HG03064 (cell line): ENCODE data around the gene ST6GALNAC3.
A peak's percentile ranks its signal among the peaks of the same experiment; 100 is the strongest.

ENCODE experiments used
- ATAC-seq: cut with Tn5 transposase; IDR thresholded peaks from one replicate; pipeline ENCODE4 v1.9.1; 2021; ENCODE audit warnings: low read depth; ENCODE audit not compliant: unreplicated experiment

ST6GALNAC3 gene

DNA sequence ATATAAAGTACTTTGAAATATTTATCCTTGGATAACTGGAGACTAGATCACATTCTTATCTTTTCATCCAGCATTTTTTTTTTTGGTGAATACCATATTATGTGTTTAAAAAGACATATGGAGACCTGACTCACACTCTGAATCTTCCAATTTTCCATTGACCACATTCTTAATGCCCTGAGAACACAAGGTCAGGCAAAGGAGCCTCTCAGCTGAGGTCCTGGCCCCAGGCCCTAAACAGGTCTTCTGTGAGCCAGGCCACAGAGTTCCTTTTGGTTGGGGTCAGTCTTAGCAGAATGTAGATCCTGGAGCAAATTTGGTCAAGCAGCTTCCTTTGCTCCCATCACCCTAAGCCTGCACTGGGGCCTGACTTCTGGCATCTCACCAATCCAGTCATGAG, 402.6 kb downstream of the ST6GALNAC3 start:
- no peak for ATAC-seq

DNA sequence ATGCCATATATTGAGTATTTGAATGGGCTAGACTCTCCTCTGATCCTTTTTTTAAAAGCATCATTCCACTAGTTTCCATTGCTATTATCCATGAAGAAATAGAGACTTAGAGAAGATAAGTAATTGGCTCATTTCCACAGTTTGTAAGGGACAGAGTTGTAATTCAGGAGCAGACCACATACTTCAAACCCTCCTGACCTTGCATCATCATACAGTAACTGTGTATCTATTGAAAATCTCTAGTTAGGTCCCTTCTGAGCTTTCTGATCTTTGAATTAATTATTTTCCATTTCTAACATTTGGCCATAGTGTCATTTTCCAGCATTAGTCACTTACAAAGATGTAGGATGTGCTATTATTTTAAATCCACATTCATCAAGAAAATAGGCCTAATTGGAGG, 406.3 kb downstream of the ST6GALNAC3 start:
- ATAC-seq: no peak

DNA sequence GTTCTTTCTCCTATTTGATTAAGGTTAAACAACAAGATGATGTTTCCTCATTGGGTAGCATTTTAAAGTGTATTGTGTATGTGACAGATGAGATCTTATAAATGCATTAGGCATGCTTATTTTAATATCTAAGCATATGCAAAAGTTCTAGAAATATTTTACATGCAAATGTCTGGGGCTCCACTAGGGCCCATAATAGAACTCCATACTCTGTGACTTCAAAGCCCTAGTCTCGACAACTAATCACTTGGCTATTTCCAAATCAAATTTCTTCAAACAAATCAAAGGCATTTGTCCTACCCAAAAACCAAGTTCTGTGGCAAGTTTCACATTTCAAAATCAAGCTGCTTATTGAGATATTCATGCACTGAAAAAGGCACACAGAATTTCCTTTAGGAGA, 407.1 kb downstream of the ST6GALNAC3 start:
- ATAC-seq: no peak

DNA sequence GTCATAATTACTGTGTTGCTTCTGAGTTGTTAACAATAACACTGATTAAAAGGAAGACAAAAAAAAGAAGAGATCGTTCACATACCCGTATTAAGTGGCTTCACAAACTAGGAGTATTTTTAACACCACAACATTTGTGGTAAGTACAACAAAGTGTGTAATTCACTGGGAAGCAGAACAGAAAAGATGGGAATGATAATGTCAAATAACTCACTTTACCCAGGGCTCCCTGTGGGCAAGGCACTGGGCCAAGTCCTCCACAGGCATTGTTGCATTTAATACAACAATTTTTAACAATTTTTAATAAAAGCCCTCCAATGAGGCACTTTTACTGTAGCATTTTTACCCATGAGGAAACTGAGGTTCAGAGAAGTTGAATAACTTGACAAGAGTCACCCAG, 407.7 kb downstream of the ST6GALNAC3 start:
- no peak for ATAC-seq

DNA sequence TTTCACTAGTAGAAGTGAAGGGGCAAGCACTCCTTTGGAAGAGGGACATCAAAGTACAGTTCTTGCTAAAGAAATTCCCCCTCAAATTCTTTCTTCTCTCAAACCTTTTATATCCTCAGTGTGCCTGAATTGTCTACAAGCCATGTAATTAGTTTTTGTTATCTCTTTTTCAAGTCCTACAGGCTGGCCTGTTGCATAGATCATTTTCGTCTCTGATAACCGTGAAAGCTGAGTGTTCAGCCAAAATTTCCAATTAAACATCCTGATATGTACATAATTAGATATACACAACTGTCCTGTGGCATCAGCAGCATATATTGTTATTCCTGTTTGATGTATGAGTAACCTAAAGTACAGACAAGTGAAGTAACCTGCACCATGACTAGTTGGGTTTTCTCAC, 417.2 kb downstream of the ST6GALNAC3 start:
- no peak for ATAC-seq

DNA sequence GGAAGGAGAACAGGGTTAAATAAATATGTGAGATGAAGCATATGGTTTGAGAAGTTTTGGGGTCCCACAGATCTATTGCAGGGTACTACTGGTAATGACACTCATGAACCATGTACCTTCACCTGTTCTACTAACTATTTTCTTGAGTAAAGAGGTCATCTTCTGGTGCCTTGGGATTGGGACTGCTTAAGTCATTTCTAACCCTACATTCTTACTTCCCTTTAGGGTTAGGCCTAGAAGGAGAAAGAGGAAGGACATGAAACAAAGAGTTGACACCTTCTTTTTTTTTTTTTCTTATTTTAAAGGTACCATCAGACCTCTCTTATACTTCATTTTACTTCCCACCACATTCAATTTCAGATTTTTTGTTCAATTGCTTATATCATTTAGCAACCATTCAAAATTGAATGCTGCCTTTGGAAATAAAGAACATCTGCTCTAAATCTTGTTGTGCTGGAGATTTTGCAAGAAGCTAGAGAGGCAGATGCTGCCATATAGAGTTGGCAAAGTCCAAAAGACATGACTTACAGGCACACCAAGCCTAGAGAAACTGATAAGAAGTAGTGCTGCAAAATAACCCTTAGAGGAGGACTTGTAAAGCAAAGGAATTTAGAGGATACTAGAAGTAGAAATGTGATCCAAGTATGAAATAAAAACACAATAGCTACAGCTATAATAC, 418.3 kb downstream of the ST6GALNAC3 start:
- no peak for ATAC-seq

DNA sequence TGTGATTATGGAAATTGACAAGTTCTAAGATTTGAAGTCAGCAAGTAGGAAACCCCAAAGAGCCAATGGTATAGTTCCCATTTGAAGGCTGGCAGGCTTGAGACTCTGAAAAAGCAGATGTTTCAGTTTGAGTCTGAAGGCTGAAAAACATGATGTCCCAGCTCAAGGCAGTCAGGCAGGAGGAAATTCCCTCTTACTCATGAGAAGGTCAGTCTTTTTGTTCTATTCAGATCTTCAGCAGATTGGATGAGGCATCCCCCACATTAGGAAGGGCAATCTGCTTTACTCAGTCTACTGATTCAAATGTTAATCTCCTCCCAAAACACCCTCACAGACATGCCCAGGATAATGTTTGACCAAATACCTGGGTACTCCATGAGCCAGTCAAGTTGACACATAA, 420.3 kb downstream of the ST6GALNAC3 start:
- ATAC-seq: peak; percentile 76

DNA sequence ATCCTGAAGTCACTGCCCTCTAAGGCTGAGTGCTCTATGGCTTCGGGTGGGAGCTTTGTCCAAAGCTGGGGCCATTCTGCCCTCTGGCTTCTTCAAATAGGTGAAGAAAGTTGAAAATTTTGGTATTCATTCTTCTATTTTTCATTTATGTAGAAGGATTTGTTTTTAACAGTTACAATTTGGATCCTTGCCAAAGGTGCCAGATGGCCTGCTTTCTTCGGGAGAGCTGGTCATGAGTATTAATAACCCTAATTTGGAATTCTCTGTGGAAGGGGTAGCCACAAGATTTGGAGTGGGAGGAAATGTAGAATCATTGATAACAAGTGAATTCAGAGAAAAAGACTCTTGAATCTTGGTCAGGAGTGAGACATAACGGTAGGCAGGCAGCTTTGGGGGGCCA, 422.3 kb downstream of the ST6GALNAC3 start:
- no peak for ATAC-seq

DNA sequence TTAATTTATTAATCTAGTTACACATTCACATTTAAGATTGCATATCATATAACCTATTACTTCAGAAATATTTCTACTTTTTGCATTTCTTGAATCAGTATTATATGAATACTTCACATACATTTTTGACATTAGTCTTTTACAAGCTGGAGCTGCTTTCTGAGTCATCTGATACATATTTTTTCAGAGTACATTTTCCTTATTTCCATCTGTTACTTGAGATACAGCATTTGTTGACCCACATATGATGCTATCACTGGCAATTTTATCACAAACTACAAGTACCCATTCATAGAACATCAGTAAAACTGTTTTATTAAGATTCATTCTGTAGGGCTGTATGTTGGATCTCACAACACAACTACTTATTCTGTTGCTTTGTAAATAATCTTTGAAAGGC, 425.6 kb downstream of the ST6GALNAC3 start:
- no peak for ATAC-seq

DNA sequence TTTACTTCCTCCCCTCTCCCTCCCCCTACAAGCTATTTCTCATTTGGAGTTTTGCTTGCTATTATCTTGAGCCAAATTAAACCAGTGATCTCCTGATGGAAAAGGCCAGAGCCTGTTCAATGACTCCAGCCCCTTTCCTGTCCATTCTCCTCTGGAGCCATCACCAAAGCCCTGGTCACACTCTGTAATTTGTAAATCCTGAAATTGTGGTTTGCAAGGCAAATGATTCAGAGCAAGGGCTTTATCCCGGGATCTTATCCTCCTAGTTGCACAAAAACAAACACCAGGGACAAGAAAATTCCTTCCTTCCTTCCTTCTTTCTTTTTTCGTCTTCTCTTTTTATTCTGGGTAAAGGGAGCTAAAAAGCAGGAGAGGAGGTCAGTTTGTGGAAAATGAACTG, 426.6 kb downstream of the ST6GALNAC3 start:
- ATAC-seq: no peak

DNA sequence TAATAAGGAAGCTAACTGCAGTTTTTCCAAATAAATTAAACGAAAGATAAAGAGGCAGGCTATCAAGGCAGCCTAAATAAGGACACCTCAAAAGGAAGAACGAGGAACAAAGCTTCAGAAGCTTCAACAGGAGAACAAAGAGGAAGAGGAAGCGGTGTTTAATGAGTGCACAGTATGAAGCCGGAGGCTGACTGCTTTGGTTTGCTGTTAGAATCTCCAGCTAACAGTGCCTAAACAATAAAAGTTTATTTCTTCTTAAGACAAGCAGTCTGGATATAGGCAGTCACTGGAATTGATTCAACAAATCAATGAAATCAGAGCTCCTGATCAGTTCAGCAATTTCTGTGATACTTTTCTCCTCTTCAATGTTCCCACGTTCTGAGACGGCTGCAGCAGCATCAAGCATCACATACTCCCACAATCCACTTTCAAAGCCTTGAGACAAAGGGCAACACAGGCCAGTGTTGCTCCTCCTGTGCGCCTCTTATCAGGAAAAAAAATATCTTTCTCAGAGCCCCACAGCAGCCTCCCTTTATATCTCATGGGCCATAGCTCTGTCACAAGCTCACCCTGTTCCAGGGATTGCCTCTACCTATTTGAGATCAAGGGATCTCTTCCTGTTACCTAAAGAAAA, 427.2 kb downstream of the ST6GALNAC3 start:
- ATAC-seq: no peak

DNA sequence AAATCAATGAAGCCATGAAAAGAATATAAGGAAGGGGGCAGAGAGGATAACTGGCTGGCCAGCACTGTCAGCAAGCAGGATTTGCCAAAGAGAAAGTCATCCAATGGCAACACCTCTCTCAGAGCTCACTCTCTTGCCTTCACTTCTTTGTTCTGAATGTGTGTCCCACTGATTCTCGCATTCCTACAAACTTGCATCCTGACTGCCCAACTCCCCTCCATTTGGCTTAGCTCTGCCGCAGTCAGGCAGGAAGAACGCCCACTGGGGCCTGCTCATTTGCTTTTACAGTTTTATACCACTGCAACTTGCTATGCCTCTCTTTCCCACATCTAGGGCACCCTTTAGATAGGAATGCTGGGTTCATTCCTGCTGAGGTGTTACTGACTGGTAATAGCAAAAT, 428.6 kb downstream of the ST6GALNAC3 start:
- ATAC-seq: no peak

DNA sequence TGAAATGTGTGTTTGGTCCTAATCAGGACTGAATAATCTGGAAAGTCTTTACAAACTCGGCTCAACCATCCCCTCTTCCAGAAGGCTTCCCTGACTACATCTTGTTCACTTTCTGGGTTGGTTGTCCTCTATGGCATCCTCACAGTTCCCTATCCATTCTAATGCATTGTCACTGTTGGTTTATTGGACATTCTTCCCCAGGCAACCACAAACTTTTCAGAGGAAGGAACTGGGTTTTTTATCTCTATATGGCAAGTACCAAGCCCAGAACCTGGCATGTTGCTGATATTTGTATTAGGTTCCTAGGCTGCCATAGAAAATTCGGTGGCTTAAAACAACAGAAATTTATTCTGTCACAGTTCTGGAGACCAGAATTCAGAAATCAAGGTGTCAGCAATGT, 429.2 kb downstream of the ST6GALNAC3 start:
- no peak for ATAC-seq

DNA sequence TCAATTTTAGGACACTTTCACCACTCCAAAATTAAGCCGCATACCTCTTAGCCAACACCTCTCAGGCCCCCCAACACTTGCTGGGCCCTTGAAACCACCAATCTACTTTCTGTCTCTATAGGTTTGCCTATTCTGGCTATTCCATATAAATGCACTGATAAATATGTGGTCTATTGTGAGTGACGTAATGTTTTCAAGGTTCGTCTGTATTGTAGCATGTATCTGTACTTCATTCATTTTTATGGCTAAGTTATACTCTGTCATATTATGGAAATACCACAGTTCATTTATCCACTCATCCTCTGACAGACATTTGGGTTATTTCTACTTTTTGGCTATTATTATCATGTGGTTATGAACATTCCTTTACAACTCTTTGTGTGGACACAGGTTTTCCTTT, 432.8 kb downstream of the ST6GALNAC3 start:
- no peak for ATAC-seq

DNA sequence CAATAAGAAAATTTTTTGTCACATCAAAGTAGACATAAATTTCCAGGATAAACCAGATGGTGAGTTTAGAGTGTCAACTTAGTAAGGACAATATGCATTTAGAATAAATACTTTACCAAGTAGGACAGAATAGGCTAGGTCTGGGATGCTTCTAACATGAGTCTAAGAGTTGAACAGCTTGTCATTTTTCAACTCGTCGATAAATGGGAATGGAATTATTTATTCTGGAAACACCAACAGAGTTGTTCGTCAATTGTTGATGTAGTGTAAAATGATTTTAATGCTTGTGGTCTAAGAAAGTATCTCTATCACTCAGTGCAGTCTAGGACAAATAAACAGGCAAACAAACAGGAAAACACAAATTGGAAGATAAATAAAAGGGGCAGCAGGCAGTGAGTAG, 434.3 kb downstream of the ST6GALNAC3 start:
- no peak for ATAC-seq

DNA sequence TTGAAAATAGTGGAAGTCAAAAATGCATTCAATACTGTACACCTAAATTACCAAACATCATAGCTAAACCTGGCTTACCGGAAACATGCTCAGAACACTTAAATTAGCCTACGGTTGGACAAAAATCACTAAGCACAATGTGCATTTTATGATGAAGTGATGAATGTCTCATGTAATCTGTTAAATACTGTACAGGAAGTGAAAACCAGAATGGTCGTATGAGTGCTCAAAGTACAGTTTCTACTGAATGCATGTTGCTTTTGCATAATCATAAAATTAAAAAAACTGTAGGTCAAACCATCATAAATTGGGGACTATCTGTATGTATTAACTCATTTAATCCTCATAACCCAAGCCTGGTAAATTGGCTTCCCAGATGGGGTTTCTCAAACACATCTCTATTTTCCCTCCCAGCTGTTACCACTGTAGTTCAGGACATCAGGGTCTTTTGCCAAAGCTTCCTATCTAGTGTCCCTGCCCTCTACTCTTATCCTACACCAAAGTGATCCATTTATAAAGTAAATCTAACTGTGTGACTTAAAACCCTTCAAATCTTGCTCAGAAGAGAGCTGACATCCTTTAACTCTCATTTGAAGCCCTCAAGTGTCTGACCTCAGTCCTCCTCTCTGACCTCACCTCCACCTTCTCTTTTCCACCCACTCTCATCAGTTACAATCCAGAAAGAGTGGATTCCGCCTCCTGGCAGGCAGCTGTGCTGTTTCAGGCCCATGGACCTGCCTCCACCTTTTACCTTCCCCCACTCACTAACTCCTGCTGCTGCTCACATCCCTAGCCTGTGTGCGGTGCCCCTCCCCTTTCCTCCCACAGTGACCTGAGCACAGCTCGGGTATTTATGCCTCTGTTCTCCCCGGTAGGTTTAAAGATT, 436.4 kb downstream of the ST6GALNAC3 start:
- ATAC-seq: no peak

DNA sequence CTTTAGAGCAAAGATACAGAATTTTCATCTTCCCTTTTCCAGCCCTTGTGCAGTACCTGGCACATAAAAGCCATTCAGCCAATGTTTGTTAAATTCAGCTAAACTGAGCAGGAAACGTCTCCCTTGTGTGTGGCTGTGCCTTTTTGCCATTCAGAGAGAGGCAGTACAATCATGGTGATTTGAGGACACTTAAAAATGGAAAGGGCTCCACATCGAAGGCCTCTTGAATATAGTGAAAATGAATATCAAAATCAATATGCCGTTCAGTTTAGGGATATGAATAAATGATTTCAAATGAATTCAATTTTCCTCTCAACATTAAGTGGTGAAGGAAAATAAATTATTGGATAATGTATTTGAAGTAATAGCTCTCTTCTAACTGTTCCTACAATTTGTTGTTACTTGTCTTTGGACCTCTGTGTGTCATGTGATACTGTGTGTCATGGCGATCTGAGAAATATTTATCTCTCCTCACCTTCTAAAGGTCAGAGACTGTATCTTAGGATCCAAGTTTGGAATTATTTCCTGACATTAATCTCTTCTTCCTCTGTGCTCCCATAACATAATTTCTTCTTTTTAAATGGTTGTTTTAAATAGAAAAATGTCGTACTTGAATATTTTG, 437.1 kb downstream of the ST6GALNAC3 start:
- no peak for ATAC-seq

DNA sequence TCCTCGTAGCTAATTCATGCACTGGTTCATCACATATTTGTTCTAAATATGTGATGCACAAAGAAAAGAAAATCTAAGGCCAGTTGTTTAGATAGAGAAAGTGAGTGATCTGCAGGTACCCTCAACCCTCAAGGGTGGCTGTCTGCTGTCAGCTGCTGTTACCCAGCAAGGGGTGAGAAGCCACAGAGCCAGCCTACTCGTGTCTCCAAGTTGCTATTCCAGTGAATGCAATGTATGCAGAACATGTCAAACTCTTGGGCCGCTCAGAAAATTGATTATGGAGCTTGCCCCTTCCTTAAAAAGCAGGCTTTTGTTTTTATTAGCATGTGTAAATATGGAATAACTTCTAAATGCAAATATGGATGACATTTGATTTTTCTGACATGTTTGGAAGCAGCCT, 456.4 kb downstream of the ST6GALNAC3 start:
- no peak for ATAC-seq

DNA sequence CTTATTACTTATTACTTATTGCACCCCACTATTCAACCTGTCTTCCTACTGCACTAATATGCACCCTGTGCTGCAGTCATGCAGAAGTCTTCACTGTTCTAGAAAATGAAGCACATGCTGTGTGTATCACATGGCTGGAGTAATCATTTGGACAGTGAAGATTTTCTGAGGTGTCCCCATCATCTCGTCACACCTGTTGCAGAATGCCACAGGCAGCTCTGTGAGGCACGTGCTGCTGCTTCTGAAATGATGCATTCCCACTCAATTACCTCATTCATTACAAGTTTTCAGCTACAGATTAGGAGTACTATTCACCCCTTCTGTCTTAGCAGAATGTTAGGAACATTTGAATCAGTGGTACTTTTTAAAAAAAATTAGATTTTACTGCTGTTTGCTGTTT, 467.1 kb downstream of the ST6GALNAC3 start:
- no peak for ATAC-seq

DNA sequence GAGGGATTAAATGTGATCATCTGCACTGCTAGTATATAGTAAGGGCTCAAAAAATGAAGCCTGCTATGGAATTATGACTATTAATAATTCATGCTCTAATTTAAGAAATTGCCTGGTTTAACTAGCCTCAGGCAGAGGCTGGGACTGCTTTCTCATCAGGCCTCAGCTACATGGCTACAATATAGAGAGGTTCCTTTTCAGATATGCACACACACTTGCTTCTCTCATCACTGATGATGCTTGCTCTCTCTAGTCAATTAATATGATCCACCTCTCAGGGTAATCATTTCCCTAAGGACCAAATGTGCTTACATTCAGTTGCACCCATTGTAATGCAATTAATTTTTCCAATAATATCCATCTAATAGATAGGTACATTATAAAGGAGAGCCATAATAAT, 467.8 kb downstream of the ST6GALNAC3 start:
- no peak for ATAC-seq

DNA sequence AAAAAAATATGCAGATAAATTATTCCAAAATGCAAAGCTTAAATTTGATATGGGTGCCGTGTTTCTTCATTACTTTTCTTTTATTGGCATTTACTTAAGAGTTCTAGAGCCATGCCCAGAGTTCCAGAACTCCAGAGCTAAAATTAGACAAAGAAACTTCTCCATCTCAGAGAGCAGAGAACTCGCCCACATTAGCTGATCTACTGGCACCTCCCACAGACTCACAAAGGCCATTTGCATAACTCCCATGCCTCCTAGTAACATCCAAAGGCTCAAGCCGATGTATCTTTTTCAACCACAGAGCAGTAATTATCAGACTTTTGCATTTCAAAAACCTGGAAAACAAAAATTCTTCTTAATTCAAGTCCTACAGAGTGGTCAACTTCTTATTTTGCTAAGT, 468.9 kb downstream of the ST6GALNAC3 start:
- ATAC-seq: no peak
